Right lobe of liver (tissue), 4 donors: ENCODE results near the gene ARF1.

ENCODE experiments used
- CTCF ChIP-seq, 4 donors: fragments of 200-600 bp in 3 of 4; fragments of 450-650 bp in 1 of 4; IDR thresholded peaks; one replicate each; pipeline versions ENCODE4 v1.5.1 to v1.8.0; 2016 to 2022; ENCODE audit warnings: antibody characterized with exemption in 4 of 4, mild to moderate bottlenecking in 2 of 4
- POLR2A ChIP-seq: fragments of 450-650 bp; IDR thresholded peaks from one replicate; pipeline ENCODE4 v1.6.1; 2017; ENCODE audit warnings: antibody characterized with exemption, mild to moderate bottlenecking
- donor health status: DM: no; HTN: no; CAD: no.
- donor health status: DM: no; HTN: no; CAD: no.
- donor health status: DM: no; HTN: yes; CAD: no.

- TF ChIP-seq CTCF (IDR thresholded peaks at IDR 0.05): no peak
- peak; percentile 46 for TF ChIP-seq POLR2A
Measured at GRCh38 chr1:228082918-228083870, 686 bp downstream of the ARF1 start.
